COLO829 (cell line): ENCODE data around the gene PFN4.

ENCODE experiments used
- DNase-seq: peaks from one replicate; pipeline ENCODE4 v3.0.0; 2012; ENCODE audit warnings: low spot score

Gene PFN4

DNA sequence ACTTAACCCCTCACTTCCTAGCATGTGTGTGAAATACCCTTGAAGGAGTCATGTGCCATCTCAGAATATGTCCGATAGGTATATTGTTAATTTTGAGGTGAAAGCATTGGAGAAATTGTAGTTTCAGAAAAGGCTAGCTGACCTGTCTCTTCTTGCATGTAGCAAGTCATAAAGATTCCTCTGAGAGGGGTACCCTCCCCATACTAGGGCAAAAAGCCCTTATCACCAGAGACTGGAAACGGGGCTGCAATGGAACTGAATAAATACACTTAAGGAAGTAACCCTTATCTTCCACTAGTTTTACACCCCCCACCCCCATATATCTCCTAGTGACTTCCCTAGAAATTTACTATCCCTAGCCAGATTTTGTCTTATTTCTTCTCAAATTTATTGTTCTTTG, 45.3 kb downstream of the PFN4 start:
- DNase-seq = no peak

DNA sequence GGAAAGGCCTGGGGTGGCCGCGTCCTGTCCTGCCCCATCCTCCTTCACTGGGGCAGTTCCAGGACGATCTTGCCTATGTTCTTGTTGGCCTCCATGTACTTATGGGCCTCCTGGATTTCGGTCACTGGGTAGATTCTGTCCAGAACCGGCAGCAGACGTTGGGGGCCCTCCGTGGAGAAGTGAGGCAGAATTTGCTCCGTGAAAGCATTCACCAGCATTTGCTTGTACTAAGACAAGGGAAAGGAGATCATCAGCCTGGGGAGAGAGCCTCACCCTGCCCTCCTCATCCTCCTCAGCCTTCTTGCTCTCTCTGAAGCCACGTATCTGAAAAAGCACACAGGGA, 45.6 kb downstream of the PFN4 start:
- DNase-seq = no peak

DNA sequence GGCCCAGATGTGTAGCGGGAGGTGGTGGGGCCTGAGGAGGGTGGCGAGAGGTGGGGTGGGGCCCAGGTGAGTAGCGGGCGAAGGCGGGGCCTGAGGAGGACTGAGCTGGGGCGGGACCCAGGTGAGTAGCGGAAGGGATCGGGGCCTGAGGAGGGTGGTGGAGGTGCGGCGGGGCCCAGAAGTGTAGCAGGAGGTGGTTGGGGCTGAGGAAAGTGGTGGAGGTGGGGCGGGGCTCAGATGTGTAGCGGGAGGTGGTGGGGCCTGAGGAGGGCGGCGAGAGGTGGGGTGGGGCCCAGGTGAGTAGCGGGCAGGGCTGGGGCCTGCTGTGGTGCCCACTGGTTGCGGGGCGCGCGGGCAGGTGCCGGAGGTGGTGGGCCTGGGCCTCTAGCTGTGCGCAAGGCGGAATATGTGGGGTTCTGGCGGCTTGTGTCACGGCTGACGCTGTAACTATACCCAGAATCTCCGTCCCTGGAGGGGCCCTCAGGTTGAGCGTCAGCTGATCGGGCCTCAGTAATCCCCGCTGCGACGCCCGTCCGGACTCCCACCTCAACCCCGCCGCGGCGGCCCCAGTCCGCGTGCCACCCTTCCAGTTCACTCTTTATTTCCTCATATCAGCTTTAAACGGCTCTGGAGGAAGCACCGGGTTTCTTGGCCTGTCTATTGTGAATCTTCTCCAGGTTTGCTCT, 46.1 kb downstream of the PFN4 start:
- DNase-seq = no peak

DNA sequence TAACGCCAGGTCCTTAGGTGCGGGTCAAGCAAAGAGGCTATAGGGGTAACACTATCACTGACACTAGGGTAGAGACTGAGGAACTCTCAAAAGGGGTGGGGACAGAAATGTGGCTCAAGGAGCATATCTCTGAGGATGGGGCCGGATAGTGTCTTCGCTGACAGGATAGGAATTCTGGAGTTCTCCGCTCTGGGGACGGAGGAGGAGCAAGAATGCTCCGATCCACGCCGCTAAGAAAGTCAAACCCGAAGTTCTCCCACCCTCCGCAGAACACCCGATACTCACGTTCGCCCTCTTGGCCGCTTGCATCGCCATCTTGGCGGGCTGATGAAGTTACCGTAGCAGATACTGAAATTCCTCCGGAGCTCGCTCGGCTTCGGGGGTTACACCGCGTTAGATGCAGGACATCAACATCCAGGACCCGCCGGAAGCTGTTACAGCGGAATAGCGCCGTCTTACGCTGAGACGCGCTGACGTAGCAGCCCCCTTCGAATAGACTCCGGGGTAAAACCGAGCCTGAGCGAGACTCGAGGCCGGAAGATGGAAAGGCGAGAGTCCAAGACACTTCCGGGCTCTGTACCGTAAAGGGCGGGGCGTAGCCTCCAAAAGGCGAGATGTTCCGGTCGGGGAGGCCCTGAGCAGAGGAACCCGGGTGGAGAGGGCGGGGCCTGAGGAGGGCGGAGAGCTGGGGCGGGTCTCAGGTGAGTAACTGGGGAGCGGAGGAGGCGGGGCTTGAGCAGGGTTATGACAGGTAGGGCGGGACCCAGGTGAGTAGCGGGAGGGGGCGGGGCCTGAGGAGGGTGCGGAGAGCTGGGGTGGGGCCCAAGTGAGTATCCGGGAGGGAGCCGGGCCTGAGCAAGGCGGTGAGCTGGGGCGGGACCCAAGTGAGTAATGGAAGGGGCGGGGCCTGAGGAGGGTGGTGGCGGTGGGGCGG, 47.0 kb downstream of the PFN4 start, which contains the start of gene SF3B6:
TSS of gene SF3B6 (minus strand) at position 412 of the 934 bp plus-strand sequence. CDS start at position 315, 97 bp downstream.
- peak; percentile 94 for DNase-seq

DNA sequence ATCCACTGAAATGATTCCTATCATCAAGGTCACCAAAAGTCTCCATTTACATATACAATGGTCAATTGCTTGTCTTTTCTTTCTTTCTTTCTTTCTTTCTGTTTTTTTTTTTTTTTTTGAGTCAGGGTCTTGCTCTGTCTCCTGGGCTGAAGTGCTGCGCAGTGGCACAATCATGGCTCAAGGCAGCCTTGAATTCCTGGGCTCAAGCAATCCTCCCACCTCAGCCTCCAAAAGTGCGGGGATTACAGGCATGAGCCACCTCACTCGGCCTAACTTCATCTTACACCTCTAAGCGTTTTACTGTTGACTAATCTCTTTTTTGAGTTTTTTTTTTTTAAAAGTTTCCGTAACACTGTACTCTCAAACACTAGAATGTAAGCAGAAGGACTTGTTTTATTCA, 47.9 kb downstream of the PFN4 start:
- no peak for DNase-seq

DNA sequence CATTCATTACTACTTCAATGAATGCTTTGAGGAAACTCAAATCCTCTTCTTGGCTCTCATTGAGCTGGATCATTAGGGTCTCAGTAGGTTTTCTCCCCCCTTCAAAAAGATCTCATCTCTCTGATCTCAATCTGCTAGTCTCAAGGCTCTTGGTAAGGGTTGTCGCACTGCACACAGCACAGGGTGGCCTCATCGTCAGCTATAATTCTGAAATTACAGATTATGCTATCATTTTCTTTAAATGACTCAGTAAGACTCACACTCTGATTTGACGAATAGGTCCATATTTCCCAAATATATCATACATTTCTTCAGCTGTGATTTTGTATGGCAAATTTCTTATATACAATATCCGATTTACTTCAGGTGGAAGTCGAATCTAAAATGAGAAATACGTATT, 49.3 kb downstream of the PFN4 start:
- DNase-seq = no peak

DNA sequence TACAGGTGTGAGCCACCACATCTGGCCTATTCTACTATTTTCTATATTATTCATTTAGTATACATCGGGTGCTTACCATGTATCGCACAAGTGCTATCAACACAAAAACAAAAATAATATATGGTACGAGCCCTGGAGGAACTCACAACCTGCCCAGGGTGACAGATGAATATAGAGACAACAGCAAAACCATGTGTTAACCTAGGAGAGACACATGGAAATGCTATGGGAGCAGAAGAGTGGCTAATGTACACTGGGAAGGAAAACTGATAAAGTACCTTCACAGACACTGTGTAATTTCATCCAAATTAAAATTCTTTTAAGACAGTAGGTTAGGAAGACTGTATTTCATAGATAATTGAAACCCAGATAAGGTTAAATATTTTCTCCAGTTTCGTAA, 50.9 kb downstream of the PFN4 start:
- DNase-seq = no peak

DNA sequence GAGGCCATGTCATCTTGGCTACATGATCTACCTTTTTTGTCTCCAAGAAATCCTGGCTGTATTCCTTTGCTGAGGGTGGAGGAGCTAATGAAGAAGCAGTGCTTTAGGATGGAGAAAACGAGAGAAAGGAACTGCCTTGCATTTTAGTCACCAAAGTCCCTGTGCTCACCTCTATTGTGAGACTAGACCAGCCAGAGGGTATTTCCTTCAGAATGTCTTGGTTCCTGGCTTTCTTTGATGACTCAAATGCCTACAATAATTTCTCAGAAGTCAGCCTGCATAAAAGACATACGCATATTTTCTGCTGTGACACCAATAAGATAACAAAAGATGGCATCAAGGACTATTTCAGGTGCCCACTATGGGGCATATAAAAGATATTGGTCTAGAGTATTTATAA, 57.8 kb downstream of the PFN4 start:
- no peak for DNase-seq
